OCI-LY3 (cell line): ENCODE results near the gene GID8.

Experiments used
- EZH2phosphoT487 ChIP-seq: fragments of 200-600 bp; shearing (Covaris generic); IDR thresholded peaks from 2 replicates; pipeline ENCODE4 v1.6.1; 2018; ENCODE audit warnings: antibody characterized with exemption, mixed run types, low read depth
- TF ChIP-seq, protein P1 (sequence below): fragments of 200-600, 300-600 bp; sonication (generic); IDR thresholded peaks from 2 replicates; pipeline ENCODE4 v1.5.1; 2014; ENCODE audit warnings: antibody characterized with exemption, low read length, low read depth

DNA sequence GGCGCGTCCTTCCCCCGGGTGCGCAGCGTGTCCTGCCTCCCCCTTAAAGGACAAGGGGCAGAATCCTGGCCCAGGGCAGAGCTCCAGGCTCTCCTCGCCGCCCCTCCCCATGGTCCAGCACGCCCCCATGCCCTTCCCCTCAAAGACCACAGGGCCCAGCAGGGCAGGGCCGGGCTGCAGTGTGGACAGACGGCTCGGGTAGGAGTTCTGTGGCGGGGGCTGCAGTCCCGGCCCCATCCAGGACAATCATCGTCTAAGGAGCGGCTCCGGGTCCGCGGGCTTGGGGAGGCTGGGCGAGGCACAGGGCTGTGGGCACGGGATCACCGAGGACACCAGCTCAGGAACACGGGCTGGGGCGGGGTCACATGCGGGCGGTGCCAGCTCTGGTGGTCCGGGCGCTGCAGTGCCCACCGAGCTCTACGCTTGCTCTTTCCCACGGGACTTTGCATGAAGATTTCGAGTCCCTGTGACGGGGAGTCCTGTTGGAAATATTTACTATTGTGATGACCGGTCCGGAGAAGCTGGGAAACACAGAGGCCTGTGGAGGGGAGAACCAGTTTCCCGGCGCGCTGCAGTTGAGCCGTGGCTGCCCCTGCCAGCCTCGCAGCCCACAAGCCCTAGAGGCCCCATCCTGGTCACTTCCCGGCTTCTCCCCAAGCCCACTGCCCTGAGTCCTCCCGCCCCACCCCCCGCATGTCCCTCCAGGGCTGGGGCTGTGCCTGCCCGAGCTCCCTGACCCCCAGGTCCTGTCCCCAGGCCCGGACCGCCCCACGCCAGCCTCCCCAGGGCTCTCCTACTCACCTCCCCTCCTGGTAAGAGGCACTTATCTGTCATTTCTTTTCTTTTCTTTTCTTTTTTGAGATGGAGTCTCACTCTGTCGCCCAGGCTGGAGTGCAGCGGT is 35.1 kb downstream of the GID8 start:
- TF ChIP-seq, protein P1, sequence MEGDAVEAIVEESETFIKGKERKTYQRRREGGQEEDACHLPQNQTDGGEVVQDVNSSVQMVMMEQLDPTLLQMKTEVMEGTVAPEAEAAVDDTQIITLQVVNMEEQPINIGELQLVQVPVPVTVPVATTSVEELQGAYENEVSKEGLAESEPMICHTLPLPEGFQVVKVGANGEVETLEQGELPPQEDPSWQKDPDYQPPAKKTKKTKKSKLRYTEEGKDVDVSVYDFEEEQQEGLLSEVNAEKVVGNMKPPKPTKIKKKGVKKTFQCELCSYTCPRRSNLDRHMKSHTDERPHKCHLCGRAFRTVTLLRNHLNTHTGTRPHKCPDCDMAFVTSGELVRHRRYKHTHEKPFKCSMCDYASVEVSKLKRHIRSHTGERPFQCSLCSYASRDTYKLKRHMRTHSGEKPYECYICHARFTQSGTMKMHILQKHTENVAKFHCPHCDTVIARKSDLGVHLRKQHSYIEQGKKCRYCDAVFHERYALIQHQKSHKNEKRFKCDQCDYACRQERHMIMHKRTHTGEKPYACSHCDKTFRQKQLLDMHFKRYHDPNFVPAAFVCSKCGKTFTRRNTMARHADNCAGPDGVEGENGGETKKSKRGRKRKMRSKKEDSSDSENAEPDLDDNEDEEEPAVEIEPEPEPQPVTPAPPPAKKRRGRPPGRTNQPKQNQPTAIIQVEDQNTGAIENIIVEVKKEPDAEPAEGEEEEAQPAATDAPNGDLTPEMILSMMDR, result no peak
- no peak for TF ChIP-seq EZH2phosphoT487
